ENCODE measurements around the gene CYP2A7. TPM values are rescaled to one million over a fixed set of nuclear protein-coding genes. Genes with fewer than 3 reads are reported as not detected.
A peak's percentile ranks its signal among the peaks of the same experiment; 100 is the strongest.
"Not testable (repeated sequence)": the region's sequence is repeated elsewhere in the genome, so short reads cannot be mapped to it uniquely, and the experiment has no call there.

CYP2A7 gene
- total RNA-seq, 1 experiment from 2014 or later: not detected

DNA sequence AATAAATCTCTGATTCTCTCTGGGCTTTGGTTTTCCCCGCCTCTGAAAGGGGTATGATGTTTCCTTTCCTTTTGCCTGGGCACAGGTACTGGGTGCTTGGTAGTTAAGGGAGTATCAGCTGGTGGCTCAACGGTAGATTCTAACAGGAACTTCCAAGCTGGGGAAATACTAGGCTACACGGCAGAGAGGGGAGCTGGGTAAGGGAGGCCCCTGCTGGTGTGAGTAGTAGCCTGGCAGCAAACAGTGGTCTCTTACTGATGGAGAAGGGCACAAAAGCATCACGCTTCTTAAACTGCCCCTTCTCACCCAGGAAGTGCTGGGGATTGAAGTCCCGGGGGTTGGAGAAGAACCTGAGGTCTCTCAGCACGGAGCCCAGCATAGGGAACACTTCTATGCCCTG lies 26.9 kb upstream of the CYP2A7 start:
- Mint-ChIP-seq H3K9me3 (ENCODE audit: low read depth, unreplicated experiment) (no peaks in the 10 kb centered on the region), H3K36me3 (ENCODE audit: insufficient read depth, unreplicated experiment) (no peaks in the 10 kb centered on the region), H3K4me3 (ENCODE audit: low read depth, unreplicated experiment) (no peak overlapping the region), H3K27me3 (ENCODE audit: unreplicated experiment) (peaks cover 31% of the 10 kb centered on the region), H3K27ac (ENCODE audit: unreplicated experiment) (no peak overlapping the region), H3K4me1 (ENCODE audit: low read depth, unreplicated experiment) (no peaks in the 10 kb centered on the region)
- DNase-seq: no peak
- TF ChIP-seq, protein P1, sequence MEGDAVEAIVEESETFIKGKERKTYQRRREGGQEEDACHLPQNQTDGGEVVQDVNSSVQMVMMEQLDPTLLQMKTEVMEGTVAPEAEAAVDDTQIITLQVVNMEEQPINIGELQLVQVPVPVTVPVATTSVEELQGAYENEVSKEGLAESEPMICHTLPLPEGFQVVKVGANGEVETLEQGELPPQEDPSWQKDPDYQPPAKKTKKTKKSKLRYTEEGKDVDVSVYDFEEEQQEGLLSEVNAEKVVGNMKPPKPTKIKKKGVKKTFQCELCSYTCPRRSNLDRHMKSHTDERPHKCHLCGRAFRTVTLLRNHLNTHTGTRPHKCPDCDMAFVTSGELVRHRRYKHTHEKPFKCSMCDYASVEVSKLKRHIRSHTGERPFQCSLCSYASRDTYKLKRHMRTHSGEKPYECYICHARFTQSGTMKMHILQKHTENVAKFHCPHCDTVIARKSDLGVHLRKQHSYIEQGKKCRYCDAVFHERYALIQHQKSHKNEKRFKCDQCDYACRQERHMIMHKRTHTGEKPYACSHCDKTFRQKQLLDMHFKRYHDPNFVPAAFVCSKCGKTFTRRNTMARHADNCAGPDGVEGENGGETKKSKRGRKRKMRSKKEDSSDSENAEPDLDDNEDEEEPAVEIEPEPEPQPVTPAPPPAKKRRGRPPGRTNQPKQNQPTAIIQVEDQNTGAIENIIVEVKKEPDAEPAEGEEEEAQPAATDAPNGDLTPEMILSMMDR (IDR thresholded peaks at IDR 0.05; ENCODE audit: unreplicated experiment): no peak
- BruUV-seq (replicated peaks): no TSS peak
- intact Hi-C loops (cut with micrococcal nuclease; ENCODE audit: unreplicated experiment): no loop called here
- CTCF ChIA-PET: no interaction called here

DNA sequence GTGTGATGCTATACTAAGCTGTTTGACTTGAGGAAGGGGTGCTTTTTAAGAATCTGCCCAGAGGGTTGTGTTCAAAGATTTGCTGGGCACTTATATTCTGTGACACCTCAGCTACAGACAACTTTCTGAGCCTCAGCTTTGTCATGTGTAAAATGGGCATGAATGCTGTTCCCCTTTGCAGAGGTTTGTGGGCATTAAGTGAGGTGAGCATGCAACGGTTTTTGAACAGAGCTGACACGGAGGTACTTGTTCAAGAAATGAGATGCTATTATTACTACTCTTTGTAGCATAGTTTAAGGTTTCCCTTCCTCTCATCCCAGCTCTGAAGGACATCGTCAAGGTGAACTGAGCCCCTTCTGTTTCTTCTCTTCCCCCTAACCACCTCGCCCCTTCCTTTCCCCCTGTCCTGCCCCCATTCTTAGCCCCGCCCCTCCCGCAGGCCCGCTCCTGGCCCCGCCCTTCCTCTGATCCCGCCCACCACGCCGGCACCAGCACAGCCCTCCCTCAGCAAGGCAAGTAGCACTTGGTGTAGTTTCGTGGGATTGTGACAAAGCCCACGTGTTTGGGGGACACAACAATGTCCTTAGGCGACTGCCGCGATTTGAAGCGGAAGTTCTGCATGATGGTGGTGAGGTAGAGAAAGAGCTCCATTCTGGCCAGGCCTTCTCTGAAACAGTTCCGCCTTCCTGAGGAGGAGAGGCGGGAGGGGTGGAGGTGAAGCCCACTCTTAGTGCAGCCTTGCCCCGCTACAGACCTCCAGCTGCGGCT lies 26.1 kb upstream of the CYP2A7 start:
- TF ChIP-seq, protein P1 (IDR thresholded peaks at IDR 0.05; ENCODE audit: unreplicated experiment): no peak
- Mint-ChIP-seq H3K4me3 (ENCODE audit: low read depth, unreplicated experiment) (no peak overlapping the region), H3K27ac (ENCODE audit: unreplicated experiment) (no peak overlapping the region), H3K4me1 (ENCODE audit: low read depth, unreplicated experiment) (no peaks in the 10 kb centered on the region), H3K9me3 (ENCODE audit: low read depth, unreplicated experiment) (no peaks in the 10 kb centered on the region), H3K36me3 (ENCODE audit: insufficient read depth, unreplicated experiment) (no peaks in the 10 kb centered on the region), H3K27me3 (ENCODE audit: unreplicated experiment) (peaks cover 23% of the 10 kb centered on the region)
- no peak for DNase-seq
- intact Hi-C loops (cut with micrococcal nuclease; ENCODE audit: unreplicated experiment): no loop called here
- CTCF ChIA-PET: no interaction called here
- no TSS peak for BruUV-seq (replicated peaks)

GRCh38 chr19:40906512-40906911 lies 24.5 kb upstream of the CYP2A7 start:
- no TSS peak for BruUV-seq (replicated peaks)
- Mint-ChIP-seq H3K9me3 (ENCODE audit: low read depth, unreplicated experiment) (no peaks in the 10 kb centered on the region), H3K27me3 (ENCODE audit: unreplicated experiment) (peaks cover 25% of the 10 kb centered on the region), H3K4me1 (ENCODE audit: low read depth, unreplicated experiment) (no peaks in the 10 kb centered on the region), H3K4me3 (ENCODE audit: low read depth, unreplicated experiment) (no peak overlapping the region), H3K36me3 (ENCODE audit: insufficient read depth, unreplicated experiment) (no peaks in the 10 kb centered on the region), H3K27ac (ENCODE audit: unreplicated experiment) (no peak overlapping the region)
- CTCF ChIA-PET: interaction anchor here (0.5 kb wide), 1 partner anchor 1170 kb away, joined by 3 read pairs; no protein-coding TSS in a partner anchor
- intact Hi-C loops (cut with micrococcal nuclease; ENCODE audit: unreplicated experiment): no loop called here
- no peak for DNase-seq
- TF ChIP-seq, protein P1 (IDR thresholded peaks at IDR 0.05; ENCODE audit: unreplicated experiment): no peak

GRCh38 chr19:40904673-40905156 lies 22.7 kb upstream of the CYP2A7 start:
- H3K4me3 Mint-ChIP-seq (ENCODE audit: low read depth, unreplicated experiment); H3K9me3 Mint-ChIP-seq (ENCODE audit: low read depth, unreplicated experiment); H3K4me1 Mint-ChIP-seq (ENCODE audit: low read depth, unreplicated experiment); intact Hi-C loops (cut with micrococcal nuclease; ENCODE audit: unreplicated experiment); BruUV-seq (replicated peaks); H3K36me3 Mint-ChIP-seq (ENCODE audit: insufficient read depth, unreplicated experiment); H3K27ac Mint-ChIP-seq (ENCODE audit: unreplicated experiment): not testable (repeated sequence)
- H3K27me3 Mint-ChIP-seq (ENCODE audit: unreplicated experiment): peaks cover 35% of the 10 kb centered on the region
- CTCF ChIA-PET: interaction anchor here (0.6 to 1.3 kb wide), 6 partner anchors 70 to 802 kb away, joined by 3 to 5 read pairs (median 4); no protein-coding TSS in a partner anchor
- DNase-seq: peak; percentile 49

DNA sequence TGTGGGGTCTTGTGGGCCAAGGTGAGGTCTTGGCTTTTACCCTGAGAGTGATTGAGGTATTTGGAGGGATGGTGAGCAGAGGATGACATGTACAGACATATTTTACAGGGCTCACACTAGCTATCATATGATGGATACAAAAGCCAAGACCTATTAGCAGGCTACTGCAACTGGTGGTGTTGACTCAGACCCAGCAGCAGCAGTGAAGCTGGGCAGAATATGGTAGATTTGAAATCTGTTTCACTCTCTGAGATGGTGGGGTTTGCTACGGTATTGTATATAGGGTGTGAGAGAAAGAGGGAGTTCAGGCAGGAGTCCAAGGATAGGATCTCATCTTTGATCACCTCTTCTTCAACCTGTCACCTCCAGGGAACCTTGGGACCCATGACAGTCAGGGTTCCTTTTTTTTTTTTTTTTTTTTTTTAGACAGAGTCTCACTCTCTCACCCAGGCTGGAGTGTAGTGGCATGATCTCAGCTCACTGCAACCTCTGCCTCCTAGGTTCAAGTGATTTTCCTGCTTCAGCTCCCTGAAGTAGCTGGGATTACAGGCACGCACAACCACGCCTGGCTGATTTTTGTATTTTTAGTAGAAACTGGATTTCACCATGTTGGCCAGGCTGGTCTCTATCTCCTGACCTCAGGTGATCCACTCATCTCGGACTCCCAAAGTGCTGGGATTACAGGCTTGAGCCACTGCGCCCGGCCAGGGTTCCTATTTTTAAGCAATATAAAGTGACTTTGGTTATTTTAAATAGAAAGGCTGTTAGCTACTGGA lies 20.1 kb upstream of the CYP2A7 start:
- H3K4me3 Mint-ChIP-seq (ENCODE audit: low read depth, unreplicated experiment); H3K36me3 Mint-ChIP-seq (ENCODE audit: insufficient read depth, unreplicated experiment); CTCF ChIA-PET; DNase-seq; H3K4me1 Mint-ChIP-seq (ENCODE audit: low read depth, unreplicated experiment); H3K27ac Mint-ChIP-seq (ENCODE audit: unreplicated experiment); H3K9me3 Mint-ChIP-seq (ENCODE audit: low read depth, unreplicated experiment); BruUV-seq (replicated peaks); intact Hi-C loops (cut with micrococcal nuclease; ENCODE audit: unreplicated experiment): not testable (repeated sequence)
- H3K27me3 Mint-ChIP-seq (ENCODE audit: unreplicated experiment): peaks cover 22% of the 10 kb centered on the region

GRCh38 chr19:40900521-40900920 lies 18.5 kb upstream of the CYP2A7 start:
- H3K27ac Mint-ChIP-seq (ENCODE audit: unreplicated experiment); DNase-seq; H3K9me3 Mint-ChIP-seq (ENCODE audit: low read depth, unreplicated experiment); BruUV-seq (replicated peaks); H3K4me3 Mint-ChIP-seq (ENCODE audit: low read depth, unreplicated experiment); H3K4me1 Mint-ChIP-seq (ENCODE audit: low read depth, unreplicated experiment); CTCF ChIA-PET; H3K36me3 Mint-ChIP-seq (ENCODE audit: insufficient read depth, unreplicated experiment); intact Hi-C loops (cut with micrococcal nuclease; ENCODE audit: unreplicated experiment): not testable (repeated sequence)
- H3K27me3 Mint-ChIP-seq (ENCODE audit: unreplicated experiment): peaks cover 33% of the 10 kb centered on the region

- H3K27me3 Mint-ChIP-seq (ENCODE audit: unreplicated experiment): peaks cover 34% of the 10 kb centered on the region
- H3K9me3 Mint-ChIP-seq (ENCODE audit: low read depth, unreplicated experiment); H3K27ac Mint-ChIP-seq (ENCODE audit: unreplicated experiment); DNase-seq; intact Hi-C loops (cut with micrococcal nuclease; ENCODE audit: unreplicated experiment); BruUV-seq (replicated peaks); H3K4me3 Mint-ChIP-seq (ENCODE audit: low read depth, unreplicated experiment); CTCF ChIA-PET; H3K4me1 Mint-ChIP-seq (ENCODE audit: low read depth, unreplicated experiment); H3K36me3 Mint-ChIP-seq (ENCODE audit: insufficient read depth, unreplicated experiment): not testable (repeated sequence)
These were observed 17.9 kb upstream of the CYP2A7 start for GRCh38 chr19:40899964-40900363.
